K562 (cell line): ENCODE data around the gene SLC16A1. TPM values are rescaled to one million over a fixed set of nuclear protein-coding genes. Genes with fewer than 3 reads are reported as not detected.

Source experiments
- AFF1 ChIP-seq, 2 experiments: fragments of 450-650 bp; IDR thresholded peaks; 2 replicates each; pipeline ENCODE4 v1.6.1; 2018; ENCODE audit warnings: mild to moderate bottlenecking in 2 of 2, low read depth in 1 of 2; ENCODE audit not compliant: partially characterized antibody in 2 of 2
- CC2D1A ChIP-seq: fragments of 450-650 bp; IDR thresholded peaks from 2 replicates; pipeline ENCODE4 v1.6.1; 2017; ENCODE audit warnings: mild to moderate bottlenecking
- HDAC8 ChIP-seq: fragments of 450-650 bp; IDR thresholded peaks from 2 replicates; pipeline ENCODE4 v1.6.1; 2016; ENCODE audit warnings: mild to moderate bottlenecking, missing genetic modification characterization, moderate library complexity, missing compliant biosample characterization
- JUN ChIP-seq, 2 experiments: sonication (generic) in 1 of 2; formaldehyde crosslinking in 1 of 2; IDR thresholded peaks; 2 replicates each; pipeline versions ENCODE4 v1.6.1 to v1.8.0; 2012 to 2022; ENCODE audit warnings: borderline replicate concordance in 2 of 2, mild to moderate bottlenecking in 2 of 2, improper control_type of control experiment in 1 of 2, low read depth in 1 of 2, low read length in 1 of 2, missing genetic modification reagents in 1 of 2
- MAFF ChIP-seq: IDR thresholded peaks from 2 replicates; pipeline ENCODE4 v1.6.1; 2012; ENCODE audit warnings: low read length, improper control_type of control experiment
- MCM3 ChIP-seq: fragments of 450-650 bp; IDR thresholded peaks from 2 replicates; pipeline ENCODE4 v1.6.1; 2016
- MLLT1 ChIP-seq, 2 experiments: fragments of 450-650 bp; IDR thresholded peaks; 2 replicates each; pipeline ENCODE4 v1.6.1; 2016
- PRPF4 ChIP-seq: fragments of 200-400 bp; formaldehyde crosslinking; IDR thresholded peaks from one replicate; pipeline ENCODE4 v1.6.1; 2017; ENCODE audit warnings: low read length, low read depth, mild to moderate bottlenecking; ENCODE audit not compliant: insufficient read depth, poor library complexity, severe bottlenecking
- PURB ChIP-seq: sonication (generic); formaldehyde crosslinking; IDR thresholded peaks from 2 replicates; pipeline ENCODE4 v1.9.0; 2021; ENCODE audit warnings: low read depth, mild to moderate bottlenecking, missing genetic modification reagents
- TEAD4 ChIP-seq, 2 experiments: sonication (generic) in 1 of 2; formaldehyde crosslinking in 1 of 2; IDR thresholded peaks; 2 replicates each; pipeline versions ENCODE4 v1.6.1 to v1.8.0; 2012 to 2022; ENCODE audit warnings: borderline replicate concordance in 1 of 2, inconsistent platforms in 1 of 2, low read length in 1 of 2, mild to moderate bottlenecking in 1 of 2, missing genetic modification reagents in 1 of 2
- TRIM28 ChIP-seq: fragments of 450-650 bp; IDR thresholded peaks from 2 replicates; pipeline ENCODE4 v1.6.1; 2017
- polyA plus RNA-seq, 8 experiments: library from polyadenylated mRNA; depleted of rRNA in 4 of 8; stranded (reverse) in 5 of 8; unstranded in 3 of 8; fragments of >200 nt; fragmentation: Nextera tagmentation in 2 of 8; fragmentation: Illumina TruSeq in 1 of 8; extraction: Ambion mirVana in 2 of 8; extraction: Trizol in 1 of 8; gene quantifications; 2 replicates each; pipeline versions ENCODE4 v1.2.1 to v1.2.3, GENCODE V29; 2011 to 2014; ENCODE audit warnings: inconsistent platforms in 1 of 8, missing spikeins in 1 of 8
- total RNA-seq, 7 experiments: library from RNA; depleted of rRNA in 6 of 7; stranded (reverse); fragments of >200 nt in 6 of 7; fragmentation: Illumina TruSeq in 2 of 7; extraction: Trizol in 2 of 7; gene quantifications; 2 replicates each; pipeline versions ENCODE4 v1.2.1 to v1.2.3, GENCODE V29; 2011 to 2021; ENCODE audit warnings: low replicate concordance in 1 of 7
- TF ChIP-seq, protein P1 (sequence below): IDR thresholded peaks from 2 replicates; pipeline ENCODE4 v1.6.1; 2011; ENCODE audit warnings: borderline replicate concordance, low read depth, mild to moderate bottlenecking, moderate library complexity, low read length; ENCODE audit not compliant: insufficient read depth, poor library complexity, severe bottlenecking
- TF ChIP-seq, protein P2 (sequence below): IDR thresholded peaks from 2 replicates; pipeline ENCODE4 v1.6.1; 2016; ENCODE audit warnings: missing genetic modification characterization, missing compliant biosample characterization

Gene SLC16A1
- total and polyA plus RNA-seq, 9 of the 15 experiments (the other 6 are each of a cell fraction or from before 2014, with no cell fraction given) = 73.1 to 244 (median 117) TPM

GRCh38 chr1:112878321-112878720 is 77.7 kb downstream of the SLC16A1 start (continued):
- no peak for TF ChIP-seq AFF1 (IDR thresholded peaks at IDR 0.05; ENCODE audit: low read depth in 1 of 2, partially characterized antibody in 2 of 2)
- TF ChIP-seq HDAC8 (tag) = no peak
- no peak for TF ChIP-seq TEAD4 (IDR thresholded peaks at IDR 0.05; ENCODE audit: low read length)
- TF ChIP-seq TEAD4 (CRISPR knock-in tag; IDR thresholded peaks at IDR 0.05; ENCODE audit: borderline replicate concordance) = no peak
- no peak for TF ChIP-seq PURB (CRISPR knock-in tag)
- peak; percentile 82; the same call in 1 of the 2 replicates for TF ChIP-seq CC2D1A
- TF ChIP-seq MCM3 = no peak
- TF ChIP-seq TRIM28 = no peak
- no peak for TF ChIP-seq PRPF4
- TF ChIP-seq, protein P1, sequence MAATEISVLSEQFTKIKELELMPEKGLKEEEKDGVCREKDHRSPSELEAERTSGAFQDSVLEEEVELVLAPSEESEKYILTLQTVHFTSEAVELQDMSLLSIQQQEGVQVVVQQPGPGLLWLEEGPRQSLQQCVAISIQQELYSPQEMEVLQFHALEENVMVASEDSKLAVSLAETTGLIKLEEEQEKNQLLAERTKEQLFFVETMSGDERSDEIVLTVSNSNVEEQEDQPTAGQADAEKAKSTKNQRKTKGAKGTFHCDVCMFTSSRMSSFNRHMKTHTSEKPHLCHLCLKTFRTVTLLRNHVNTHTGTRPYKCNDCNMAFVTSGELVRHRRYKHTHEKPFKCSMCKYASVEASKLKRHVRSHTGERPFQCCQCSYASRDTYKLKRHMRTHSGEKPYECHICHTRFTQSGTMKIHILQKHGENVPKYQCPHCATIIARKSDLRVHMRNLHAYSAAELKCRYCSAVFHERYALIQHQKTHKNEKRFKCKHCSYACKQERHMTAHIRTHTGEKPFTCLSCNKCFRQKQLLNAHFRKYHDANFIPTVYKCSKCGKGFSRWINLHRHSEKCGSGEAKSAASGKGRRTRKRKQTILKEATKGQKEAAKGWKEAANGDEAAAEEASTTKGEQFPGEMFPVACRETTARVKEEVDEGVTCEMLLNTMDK = peak; percentile 47
- 0 out of 4 replicates have a peak, but pooled peaks of 1 of the 2 experiments have one; percentile 47 for TF ChIP-seq MLLT1 (IDR thresholded peaks at IDR 0.05)
- TF ChIP-seq JUN (IDR thresholded peaks at IDR 0.05; ENCODE audit: borderline replicate concordance, low read depth, low read length) = peak; percentile 82
- TF ChIP-seq JUN (CRISPR knock-in tag; IDR thresholded peaks at IDR 0.05; ENCODE audit: borderline replicate concordance) = no peak
- no peak for TF ChIP-seq MAFF
- TF ChIP-seq, protein P2, sequence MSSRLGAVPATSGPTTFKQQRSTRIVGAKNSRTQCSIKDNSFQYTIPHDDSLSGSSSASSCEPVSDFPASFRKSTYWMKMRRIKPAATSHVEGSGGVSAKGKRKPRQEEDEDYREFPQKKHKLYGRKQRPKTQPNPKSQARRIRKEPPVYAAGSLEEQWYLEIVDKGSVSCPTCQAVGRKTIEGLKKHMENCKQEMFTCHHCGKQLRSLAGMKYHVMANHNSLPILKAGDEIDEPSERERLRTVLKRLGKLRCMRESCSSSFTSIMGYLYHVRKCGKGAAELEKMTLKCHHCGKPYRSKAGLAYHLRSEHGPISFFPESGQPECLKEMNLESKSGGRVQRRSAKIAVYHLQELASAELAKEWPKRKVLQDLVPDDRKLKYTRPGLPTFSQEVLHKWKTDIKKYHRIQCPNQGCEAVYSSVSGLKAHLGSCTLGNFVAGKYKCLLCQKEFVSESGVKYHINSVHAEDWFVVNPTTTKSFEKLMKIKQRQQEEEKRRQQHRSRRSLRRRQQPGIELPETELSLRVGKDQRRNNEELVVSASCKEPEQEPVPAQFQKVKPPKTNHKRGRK (tag) = no peak
